GM21528 (cell line): ENCODE data around the gene CASK.

Source experiments
- ATAC-seq: cut with Tn5 transposase; IDR thresholded peaks from one replicate; pipeline ENCODE4 v1.9.1; 2021; ENCODE audit warnings: mild to moderate bottlenecking, moderate library complexity; ENCODE audit not compliant: unreplicated experiment, low FRiP score

Gene CASK

DNA sequence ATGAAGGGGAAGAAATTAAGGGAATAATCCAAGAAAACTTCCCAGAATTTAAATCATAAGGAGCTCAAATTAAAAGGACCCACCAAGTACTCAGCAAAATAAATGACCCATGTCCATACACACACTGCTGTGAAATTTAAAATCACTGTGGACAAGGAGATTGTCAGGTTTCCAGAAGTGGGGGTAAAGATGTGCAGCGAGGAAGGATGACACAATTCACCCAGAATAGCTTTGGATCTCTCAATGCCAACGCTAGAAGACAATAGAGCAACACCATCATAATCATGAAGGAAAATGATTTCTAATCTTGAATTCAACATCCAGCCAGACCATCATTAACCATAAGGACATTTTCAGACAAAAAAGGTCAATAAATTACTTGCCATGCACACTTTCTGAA, 65.7 kb downstream of the CASK start:
- ATAC-seq: no peak

DNA sequence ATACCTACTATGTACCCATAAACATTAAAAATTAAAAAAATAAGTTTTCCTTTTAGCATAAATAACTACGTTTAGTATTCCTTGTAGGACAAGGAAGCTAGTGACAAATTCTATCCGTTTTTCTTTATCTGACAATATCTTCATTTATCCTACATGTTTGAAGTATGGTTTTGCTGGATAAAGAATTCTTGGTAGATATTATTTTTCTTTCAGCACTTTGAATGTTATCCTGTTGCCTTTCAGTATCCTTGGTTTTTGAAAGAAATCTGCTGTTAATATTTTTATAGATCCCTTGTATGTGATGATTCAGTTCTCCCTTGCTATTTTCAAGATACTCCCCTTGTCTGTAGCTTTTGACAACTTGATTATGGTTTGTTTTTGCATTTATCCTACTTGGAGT, 76.6 kb downstream of the CASK start:
- ATAC-seq: no peak

DNA sequence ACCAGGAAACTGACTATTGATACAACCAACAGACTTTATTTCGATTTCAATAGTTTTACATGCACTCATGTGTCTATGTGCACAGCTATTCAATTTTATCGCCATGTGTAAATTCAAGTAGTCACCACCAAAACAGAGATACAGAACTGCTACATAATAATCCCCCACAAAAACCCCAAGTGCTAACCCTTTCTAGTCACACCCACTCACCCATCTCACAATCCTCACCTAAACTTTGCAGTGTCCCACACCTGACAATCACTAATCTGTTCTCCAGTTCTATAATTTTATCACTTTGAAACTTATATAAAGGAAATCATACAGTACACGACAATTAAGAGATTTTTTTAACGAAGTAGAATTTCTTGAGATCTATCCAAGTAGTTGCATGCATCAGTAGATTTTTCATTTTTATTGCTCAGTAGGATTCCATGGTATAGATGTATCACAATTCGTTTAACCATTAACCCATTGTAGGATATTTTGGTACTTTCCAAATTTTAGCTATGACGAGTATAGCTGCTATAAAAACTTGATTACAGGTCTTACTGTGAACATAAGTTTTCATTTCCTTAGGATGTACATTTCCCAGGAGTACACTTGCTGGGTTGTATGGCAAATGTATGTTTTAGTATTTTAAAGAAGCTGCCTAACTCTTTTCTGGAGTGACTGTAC, 85.9 kb downstream of the CASK start:
- no peak for ATAC-seq

DNA sequence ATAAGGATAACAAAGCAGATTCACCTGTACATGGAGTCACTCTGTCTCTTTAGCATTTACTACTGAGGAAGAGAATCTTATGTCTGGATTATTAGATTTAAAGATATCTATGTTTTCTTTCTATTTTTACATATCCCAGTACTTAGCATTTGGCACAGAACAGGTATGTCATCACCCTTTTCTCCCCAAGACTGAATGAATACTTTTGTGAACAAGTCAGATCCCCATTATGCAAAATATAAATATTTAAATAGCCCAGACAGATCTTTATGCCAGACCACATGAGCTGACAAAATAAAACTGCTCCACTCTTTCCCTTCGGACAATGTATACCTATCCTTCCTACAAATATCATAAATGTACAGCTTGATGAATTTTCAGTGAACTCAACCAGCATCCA, 94.5 kb downstream of the CASK start:
- ATAC-seq: no peak

DNA sequence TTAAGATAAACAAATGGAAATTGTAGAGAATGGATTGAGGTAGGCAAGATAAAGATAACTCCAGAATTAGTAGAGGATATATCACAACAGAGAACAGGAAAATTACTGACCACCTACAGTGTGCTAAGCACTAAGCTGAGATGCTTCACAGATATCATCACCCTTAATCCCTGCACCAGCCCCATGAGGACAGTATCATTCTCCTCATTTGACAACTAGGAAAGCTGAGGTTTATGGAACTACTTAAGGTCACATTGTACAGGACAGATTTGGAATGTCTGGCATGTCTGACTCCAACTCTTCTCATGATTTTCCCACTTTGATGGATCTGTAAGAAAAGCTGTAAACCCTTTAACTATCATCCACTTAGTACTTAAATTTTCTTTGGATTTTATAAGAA, 95.5 kb downstream of the CASK start:
- ATAC-seq: no peak

DNA sequence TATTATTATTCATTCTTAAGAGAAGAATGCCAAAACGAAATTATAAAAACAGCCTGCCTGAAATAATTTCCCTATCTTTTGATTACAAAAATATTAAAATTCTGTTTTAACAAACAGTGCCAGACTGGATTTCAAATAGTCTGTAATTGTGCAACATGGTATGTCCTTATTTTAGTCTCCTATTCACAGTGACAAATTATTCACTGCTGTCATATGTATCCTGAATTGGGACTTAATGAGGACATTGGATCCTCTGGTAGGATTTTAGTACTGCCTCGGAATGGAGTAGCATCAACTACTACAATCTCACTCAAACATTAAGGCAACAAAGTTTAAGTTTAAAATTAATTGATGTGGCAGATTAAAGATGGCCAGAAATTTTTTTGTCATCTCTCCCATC, 97.6 kb downstream of the CASK start:
- no peak for ATAC-seq

DNA sequence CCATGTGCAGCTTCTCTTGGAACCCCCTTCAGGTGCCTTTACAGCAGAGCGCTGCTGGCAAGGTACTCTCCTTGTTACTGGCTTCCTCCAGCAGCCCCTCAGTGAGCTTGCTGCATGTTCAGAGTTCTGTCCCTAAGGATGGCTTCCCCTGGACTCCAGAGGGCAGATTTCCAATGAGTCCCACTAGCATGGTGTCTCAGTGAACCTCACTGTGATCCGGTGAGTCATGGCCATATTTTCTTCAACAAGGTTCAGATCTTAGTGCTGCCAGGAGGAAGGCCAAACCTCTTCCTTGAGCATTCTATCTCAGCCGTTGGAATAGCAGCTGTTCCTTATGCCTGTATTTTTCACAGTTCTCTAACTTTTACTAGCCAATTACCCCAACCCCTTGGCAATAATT, 98.8 kb downstream of the CASK start:
- no peak for ATAC-seq

DNA sequence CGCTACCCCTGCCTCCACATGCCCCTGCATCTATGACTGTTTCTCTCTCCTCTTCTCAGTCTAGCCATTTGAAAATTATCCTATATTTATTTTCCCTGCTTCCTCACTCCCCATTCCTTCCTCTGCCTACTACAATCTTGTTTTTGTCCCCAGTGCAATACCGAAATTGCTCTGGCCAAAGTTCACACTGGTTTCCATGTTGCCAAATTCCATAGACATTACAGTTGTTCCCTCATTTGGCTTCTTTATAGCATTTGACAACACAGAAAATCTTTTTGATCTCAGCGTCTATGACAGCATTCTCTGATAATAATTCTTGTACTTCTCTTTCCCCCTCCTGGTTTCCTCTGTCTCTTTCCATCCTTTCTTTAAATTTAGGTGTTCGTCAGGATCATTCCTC, 100.0 kb downstream of the CASK start:
- no peak for ATAC-seq

DNA sequence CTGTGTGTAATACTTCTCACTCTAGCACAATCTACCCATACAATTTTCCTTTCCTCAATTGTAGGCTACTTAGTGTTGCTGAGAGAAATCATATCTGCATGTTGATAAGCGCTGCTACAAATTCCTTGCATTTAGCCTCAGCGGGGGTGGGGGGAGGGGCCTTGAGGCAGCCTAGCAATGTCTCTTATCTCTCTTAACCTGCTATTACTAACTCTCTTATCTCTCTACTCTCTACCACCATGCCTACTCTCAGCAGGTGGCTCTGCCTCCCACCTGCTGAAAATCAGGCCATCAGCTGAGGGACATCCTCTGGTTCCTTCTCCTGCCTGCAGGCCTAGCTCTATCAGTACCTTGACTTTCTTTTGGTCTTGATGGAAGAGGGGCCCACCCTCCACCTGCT, 100.5 kb downstream of the CASK start:
- no peak for ATAC-seq

DNA sequence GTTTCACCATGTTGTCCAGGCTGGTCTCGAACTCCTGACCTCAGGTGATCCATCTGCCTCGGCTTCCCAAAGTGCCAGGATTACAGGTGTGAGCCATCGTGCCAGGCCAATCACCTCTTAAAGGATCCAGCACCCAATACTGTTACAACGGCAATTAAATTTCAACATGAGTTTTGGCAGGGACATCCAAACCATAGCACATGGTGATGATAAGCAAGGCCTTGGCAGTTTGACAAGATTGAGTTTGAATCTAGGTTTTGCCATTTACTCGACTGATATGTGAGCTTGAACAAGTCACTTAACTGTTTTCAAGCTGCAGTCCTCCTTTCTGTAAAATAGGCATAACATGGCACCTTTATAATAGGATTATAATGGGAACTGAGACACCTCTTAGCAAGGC, 115.3 kb downstream of the CASK start:
- ATAC-seq: no peak

DNA sequence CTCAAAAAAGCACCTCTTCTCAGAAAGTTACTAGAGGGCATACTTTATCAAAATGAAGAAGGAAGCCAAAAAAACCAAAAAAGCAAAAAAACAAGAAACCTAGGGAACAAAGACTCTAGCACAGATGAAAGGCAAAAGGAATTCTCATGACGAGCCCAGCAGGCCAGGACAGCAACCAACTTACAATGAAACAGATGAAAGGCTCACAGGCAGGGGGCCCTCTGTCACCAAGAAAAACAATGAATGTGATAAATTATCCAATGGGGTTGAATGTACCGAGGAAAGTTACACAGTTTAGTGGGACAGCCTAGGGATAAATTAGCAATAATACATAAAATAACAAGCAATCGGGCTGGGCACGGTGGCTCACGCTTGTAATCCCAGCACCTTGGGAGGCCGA, 120.4 kb downstream of the CASK start:
- ATAC-seq: no peak

DNA sequence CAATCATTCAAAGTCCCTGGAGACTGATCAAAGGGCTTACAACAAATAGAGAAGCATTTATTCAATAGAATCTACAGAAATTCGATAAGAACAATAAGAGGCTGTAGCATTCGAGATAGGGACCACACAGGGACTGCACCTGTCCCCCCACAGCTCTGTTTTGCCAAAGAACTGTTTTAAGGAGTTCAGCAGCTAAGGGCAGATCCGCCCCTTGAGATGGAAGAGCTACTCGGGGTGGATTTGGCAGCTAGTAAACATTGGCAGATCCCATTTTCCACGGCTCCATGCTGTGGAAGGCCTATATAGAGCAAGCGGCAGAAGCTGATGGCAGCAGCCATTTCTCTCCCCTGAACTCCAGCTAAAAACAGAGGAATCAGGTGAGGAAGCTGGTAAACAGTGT, 123.7 kb downstream of the CASK start:
- no peak for ATAC-seq

DNA sequence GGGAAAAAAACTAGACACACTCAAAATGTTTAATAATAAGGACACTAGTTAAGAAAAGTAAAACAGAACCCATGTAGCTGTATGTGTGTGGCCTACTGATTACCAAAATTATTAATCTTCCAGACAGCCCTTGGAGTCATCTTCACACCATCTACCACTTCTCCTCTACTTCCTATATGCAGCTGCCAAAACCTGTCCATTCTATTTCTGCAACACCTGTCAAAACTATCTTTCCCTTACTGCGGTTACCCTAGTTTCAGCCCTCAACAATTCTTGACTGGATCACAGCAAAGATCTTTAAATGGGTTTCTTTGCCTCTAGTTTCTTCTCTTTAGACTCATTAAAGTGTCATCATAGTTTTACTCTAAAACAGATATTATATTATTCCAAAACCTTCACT, 126.8 kb downstream of the CASK start:
- no peak for ATAC-seq

DNA sequence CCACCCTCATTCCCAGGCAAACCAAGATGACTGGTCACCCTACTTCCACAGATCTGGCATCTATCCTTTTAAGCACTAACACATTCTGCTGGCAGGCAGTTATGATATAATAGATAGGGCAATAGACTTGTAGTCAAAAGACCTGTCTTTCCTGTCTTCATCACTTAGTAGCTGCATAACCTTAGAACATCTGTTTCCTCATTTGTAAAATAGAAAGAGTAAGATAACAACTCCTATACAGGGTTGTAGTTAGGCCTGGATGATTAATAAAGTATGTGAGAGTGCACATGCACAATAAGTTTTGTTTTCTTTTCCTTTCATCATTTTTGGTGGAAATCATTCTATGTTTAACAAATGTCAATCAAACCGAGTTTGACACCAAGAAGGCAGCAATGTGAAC, 127.3 kb downstream of the CASK start:
- no peak for ATAC-seq

DNA sequence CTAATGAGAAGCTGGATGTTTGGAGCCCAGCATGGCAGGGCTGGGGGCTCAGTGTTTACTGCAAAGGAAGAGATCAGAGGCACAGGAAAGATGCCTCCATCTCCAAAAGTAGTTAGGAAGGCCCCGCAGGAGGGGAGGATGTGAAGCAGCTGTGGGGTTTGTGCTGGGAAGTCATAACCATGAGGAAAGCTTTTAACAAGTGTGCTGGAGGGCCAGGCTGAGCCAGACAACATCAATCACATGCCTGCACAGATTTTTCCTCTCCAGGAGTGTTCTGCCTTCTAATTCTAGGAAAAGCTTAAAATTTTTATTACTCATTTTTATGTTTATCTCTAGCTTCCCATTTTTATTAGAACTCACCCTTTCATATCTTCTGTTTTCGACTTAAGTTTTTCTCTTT, 134.0 kb downstream of the CASK start:
- ATAC-seq: no peak

DNA sequence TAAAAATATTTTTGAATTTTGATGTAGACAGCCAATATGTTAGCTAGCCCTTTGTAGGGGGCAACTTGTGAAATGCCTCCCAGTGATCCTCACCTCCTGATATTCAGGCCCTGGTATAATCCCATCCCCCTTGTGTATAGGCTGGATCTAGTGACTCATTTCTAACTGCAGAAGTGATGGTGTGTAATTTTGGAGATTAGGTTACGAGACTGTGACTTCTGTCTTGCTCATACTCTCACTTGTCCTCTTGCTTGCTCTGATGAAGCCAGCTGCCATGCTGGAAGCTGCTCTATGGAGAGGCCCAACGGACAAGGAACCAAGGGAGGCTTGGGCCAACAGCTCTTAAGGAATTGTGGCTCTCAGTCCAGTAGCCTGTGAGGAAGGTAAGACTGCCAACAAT, 137.7 kb downstream of the CASK start:
- ATAC-seq: no peak

DNA sequence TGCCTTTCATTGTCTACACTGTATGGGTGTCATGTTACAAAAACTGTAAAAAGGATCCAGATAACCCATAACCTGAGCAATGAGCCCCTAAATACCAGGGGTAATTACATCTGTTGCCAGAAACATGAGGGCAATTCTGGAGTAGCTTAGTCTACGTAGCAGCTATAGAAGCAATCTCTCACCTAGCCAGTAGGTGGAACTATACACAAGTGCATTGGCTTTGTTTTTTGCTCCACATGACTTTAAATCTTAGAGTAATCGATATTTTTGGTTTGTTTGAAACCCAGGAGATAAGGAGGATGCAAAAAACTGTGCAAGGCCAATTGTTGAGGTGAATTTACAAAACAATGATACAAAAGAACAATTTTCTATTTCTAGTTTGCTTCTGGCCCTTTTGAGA, 141.9 kb downstream of the CASK start:
- ATAC-seq: no peak

DNA sequence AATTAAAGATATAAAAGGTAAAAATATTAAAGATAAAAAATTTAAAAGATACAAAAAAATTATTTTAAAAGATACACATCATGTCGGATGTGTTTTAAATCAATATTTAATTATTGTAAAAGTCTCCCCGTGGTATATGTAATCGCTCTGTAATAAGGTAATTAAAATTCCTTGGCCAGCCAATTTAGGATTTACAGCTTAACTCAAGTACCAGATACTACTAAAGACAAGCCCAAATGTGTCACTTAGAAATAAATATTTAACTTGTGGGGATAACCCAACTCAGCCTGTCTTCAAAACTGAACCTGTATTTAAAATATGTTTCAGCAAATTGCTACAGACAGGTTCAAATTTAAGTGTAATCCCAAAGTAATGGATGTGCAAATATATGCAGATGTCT, 143.4 kb downstream of the CASK start:
- no peak for ATAC-seq

DNA sequence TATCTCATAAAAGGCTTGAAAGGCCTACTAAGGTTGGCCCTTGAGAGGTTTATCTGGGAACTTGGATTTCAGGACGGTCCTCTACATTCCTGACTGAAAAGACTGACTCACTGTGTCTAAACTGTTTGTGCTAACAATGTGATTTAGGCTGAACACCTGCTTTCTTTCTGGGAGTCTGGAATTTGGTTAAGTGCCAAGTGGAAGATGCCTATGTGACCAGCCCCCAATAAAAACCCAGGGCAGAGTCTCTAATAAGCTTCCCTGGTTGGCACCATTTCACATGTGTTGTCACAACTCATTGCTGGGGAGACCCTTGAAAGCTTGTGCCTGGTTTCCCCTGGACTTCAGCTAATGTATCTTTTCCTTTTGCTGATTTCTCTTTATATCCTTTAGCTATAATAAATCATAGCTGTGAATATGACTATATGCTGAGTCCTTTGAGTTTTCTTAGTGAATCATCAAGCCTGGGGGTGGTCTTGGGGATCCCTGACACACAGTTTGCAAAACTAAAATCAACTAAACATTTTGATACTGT, 144.3 kb downstream of the CASK start:
- no peak for ATAC-seq

DNA sequence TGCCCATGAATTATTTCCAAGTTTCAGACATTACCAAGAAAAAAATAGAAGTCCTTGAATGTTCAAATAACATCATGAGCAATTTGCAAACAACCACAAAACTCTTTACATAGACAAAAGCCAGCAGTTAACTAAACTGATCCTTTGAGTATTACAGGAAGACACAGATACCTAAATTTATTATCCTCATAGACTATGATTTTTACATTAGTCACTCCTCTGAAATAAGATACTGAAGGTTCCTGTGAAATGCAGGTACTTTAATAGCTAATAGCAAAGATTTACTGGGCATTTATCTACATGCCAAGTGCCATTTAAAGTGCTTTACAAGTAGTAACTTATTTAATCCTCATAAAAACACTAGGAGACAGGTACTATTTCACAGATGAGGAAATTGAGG, 161.7 kb downstream of the CASK start:
- ATAC-seq: no peak

DNA sequence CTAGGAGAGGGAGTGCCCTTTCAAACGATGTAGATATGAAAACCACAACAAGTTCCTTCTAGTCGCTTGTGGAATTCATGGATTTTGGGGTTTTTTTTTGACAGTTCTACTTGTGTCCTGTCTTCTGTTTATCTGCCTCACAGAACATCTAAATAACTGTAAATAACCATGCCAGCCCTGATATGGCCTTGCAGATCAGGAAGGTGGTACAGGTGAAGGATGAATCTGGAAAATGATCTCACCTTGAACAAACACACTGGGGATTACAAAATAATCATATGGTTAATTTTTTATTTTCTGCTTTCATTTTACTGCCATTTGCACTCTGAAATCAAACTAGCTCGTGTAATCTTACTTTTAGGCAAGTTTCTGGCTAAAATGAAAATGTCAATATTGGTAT, 162.2 kb downstream of the CASK start:
- ATAC-seq: no peak

DNA sequence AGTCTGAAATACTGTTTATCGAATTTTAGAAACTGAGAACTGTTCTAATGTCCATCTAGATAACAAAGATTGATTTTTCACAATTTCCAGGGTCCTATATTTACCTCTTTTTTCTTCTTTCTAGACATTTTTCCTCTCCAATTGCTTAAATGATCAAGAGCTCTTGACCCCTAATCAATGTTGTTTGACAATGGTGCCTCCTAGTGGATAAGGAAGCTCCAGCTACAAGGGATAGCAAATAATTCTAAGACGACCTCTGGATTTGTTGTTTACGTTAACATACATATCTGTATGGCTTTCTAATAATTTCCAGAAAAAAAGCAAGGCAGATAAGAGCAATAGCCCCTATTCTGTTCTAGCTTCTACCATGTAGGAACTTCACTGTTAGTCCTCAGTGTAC, 163.5 kb downstream of the CASK start:
- ATAC-seq: no peak

DNA sequence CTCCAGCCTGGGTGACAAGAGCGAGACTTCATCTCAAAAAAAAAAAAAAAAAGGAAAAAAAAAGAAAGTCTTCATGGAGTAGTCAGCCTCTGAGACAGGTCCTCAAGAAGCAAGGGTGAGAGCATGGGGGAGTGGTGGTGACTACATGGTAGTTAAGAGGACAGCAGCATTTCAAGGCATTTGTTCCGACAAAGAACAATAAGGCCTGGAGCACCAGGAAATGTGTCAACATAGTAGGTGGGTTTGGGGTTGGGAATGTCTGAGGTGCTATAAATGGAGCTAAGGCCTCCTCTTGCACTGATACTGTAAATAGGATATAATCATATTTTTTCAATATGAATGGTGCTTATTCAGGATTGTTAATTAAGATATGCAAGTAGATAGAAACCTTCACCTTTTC, 165.0 kb downstream of the CASK start:
- ATAC-seq: no peak
